ENCODE results near the gene KIF25.

Gene KIF25, protein sequence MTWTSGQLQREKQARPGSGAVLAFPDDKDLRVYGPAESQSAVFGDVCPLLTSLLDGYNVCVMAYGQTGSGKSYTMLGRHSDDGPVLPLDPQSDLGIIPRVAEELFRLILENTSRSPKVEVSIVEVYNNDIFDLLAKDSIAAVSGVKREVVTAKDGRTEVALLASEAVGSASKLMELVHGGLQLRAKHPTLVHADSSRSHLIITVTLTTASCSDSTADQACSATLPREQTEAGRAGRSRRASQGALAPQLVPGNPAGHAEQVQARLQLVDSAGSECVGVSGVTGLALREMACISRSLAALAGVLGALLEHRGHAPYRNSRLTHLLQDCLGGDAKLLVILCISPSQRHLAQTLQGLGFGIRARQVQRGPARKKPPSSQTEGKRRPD

DNA sequence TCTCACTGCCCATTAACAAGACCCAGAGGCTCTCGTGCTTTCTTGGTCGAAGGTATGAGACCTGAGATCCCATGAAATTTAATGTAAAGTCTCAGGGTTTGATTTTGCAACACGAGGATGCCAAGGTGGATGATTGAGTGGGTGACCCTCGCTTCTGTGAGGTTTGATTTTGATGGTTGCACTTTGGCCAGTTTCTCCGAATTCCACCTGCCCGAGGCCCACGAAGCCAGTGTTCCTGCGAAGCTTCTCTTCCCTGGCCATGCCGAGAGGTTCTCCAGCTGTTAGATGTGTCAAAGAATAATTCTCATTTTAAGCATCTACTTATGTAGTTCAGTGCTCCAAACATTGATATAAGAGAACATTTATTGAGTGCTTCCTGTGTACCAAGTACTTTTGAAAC lies at the start of gene KIF25:
Gene KIF25, plus strand, starts transcription at position 30 of the 400 bp plus-strand sequence. CDS start 31,915 bp downstream, outside the sequence.
- DNase-seq = peak in 1 of 10 donors; percentile 33
- intact Hi-C loops (cut with DNase I) = no loop called here

DNA sequence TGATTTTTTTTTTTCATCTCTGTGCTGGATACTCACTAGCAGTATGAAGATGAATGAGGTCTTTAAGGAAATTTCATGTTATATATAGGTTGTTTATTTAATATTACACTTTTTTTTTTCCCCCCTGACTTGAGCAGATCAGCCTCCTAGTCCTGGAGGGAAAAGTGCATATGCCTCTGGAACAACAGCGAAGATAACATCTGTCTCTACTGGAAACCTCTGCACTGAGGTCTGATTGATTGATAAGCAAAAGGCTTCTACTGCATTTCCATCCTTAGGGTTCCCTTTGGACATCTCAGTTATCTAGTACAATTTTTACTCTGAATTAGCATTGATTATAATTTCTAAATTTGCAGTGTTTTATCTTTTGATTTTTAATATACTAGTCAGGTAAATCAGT lies 49.8 kb upstream of the KIF25 start:
- intact Hi-C loops (cut with DNase I) = no loop called here
- no peak for DNase-seq

DNA sequence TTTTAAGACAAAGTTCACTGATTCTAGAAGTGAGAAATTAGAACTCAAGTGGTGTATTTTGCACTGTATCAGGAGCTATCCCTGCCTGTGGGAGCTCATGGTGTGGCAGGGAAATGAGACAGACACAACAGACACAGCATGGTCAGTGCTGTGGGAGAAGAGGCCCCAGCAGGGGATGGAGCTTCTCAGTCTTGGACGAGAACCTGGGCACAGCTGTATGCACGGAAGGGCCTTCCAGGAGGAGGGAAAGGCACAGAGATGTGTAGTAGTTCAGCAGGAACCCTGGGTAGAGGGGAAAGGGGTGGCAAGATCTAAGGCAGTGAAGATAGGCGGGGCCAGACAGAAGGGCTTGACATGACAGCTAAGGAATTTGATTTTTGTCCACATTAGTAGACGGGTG lies 48.8 kb upstream of the KIF25 start:
- intact Hi-C loops (cut with DNase I) = no loop called here
- no peak for DNase-seq

DNA sequence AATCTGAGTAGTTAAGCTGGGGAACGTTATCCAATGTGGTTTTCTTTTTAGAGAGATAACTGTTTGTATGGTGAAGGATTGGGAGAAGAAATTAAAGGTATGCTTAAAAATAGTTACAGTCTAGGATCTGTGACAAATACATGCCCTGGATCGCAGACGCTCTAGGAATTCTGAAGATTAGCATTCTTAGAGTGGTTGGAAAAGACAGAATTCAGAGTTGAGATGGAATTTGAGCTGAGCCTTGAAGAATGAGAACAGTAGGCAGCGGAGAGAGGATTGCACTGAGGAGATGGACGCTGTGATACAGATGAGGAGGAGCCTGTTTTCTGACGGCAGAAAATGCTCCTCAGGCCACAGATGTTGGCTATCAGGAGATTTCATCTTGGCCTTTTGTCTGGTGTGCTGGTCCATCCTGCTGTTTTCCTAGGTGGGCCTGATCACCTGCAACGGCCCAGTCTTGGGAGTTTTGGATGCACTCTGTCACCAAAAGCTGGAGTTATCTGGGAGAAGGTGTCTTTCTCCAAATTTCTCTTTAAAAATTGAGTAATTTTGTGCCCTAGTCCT lies 48.3 kb upstream of the KIF25 start:
- intact Hi-C loops (cut with DNase I) = no loop called here
- DNase-seq = no peak

DNA sequence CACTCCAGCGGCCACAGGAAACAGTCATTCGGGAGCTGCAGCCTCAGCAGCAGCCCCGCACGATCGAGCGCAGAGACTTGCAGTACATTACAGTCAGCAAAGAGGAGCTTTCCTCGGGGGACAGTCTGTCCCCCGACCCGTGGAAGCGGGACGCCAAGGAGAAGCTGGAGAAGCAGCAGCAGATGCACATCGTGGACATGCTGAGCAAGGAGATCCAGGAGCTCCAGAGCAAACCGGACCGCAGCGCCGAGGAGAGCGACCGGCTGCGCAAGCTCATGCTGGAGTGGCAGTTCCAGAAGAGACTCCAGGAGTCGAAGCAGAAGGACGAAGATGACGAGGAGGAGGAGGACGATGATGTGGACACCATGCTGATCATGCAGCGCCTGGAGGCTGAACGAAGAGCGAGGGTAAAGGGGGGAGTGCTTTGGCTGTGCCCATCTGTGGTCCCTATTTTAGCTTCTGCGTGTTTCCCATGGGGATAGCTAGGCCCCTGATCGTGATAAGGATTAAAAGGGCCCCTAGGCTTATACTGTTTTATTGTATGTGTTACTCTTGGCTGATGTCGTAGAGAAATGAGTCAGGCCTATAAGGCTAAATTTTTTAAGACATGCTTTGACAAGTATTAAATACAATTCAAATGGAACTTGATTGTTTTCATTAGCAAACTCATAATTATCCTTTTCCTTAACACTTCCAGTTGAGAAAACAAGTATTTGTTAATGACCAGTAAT lies 45.5 kb upstream of the KIF25 start:
- DNase-seq = no peak
- intact Hi-C loops (cut with DNase I) = no loop called here

DNA sequence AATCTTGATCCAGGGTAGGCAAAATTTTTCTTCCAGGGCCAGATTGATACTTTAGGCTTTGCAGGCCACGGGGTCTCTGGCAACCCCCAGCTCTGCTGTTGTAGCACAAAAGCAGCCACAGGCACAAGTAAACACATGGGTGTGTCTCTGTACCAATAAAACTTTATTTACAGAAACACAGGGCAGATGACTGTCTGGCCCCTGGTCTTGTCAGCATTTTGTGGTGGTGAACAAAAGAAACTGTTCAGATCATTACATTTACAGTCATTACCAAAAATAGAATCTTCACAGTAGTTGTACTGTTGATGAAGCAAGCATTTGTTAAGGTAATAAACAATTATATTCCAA lies 45.0 kb upstream of the KIF25 start:
- intact Hi-C loops (cut with DNase I) = no loop called here
- no peak for DNase-seq

DNA sequence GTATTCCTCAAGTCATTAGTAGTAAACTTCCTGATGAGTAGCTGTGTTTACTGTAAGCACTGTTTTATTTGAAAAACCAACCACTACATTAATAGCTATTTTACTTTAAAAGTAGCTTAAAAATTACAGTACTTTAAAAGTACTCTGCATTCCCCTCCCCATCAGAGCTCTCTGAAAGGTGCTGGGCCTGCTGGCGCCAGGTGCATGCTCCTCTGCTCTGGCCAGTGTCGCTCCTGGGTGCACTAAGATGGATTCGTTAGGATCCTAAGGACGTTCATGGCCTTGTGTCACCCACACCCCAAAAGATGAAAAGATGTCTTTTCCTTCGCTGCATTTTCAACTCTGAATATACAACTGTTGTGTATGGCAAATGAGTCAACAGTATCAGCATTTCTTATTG lies 43.9 kb upstream of the KIF25 start:
- intact Hi-C loops (cut with DNase I) = no loop called here
- no peak for DNase-seq

DNA sequence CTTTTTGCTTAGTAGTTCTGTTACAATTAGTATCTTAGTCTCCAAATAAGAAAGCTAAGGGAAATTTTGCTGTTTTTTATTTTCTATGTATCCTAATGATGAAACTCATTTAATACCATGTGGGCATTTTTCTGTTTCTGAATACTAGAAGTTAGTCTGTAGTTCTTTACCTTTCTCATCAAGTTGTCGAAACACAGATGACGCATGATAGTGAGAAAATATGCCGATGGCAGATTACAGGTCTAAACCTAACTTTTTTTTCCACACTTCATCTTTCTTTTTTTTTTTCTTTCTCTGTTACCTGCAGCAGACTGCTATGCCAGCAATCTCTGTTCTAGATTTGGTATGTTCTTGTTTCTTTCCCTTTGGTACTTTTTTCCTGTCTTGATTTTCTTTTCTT lies 43.3 kb upstream of the KIF25 start:
- no peak for DNase-seq
- intact Hi-C loops (cut with DNase I) = no loop called here

DNA sequence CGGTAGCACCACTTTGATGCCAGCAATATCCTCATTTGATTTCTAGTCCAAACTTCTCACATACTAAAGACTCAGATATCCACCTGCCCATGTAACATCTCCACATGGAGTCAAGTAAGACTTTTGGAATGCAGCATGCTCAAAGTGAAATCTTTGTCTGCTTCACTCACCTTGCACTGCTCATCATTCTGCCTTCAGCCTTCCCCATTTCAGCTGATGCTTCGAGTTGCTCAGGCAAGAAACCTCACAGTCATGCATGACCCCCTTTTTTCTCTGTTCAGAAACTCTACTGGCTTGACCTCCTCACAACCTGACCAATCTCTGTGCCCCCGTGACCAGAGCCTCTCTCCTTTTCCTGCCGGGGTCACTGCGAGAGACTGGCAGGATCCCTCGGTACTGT lies 41.0 kb upstream of the KIF25 start:
- intact Hi-C loops (cut with DNase I) = no loop called here

DNA sequence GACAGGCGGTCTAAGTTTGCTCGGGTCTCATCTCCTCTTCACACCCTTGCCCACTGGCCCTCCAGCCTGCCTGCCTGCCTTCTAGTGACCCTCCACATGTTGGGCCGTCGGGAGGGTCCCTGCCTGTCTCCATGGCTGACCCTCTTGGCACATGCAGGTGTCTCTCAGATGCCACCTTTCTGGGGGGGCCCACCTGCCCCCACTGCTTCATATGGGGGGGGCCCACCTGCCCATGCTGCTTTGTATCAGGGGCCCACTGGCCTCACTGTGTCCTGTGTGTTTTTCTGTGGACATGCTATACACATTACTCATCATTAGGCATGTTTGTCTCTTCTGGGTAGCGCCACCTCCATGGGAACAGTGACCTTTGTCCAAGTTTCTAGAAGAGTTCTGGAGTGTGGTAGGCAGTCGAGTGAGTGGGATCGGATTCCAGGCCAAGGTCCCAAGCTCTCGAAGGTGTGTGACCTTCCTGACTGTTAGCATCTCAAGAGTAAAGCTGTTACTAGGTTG lies 40.4 kb upstream of the KIF25 start:
- DNase-seq = no peak
- intact Hi-C loops (cut with DNase I) = no loop called here

More for the DNA sequence above, 41.0 kb upstream of the KIF25 start:
- DNase-seq = no peak

DNA sequence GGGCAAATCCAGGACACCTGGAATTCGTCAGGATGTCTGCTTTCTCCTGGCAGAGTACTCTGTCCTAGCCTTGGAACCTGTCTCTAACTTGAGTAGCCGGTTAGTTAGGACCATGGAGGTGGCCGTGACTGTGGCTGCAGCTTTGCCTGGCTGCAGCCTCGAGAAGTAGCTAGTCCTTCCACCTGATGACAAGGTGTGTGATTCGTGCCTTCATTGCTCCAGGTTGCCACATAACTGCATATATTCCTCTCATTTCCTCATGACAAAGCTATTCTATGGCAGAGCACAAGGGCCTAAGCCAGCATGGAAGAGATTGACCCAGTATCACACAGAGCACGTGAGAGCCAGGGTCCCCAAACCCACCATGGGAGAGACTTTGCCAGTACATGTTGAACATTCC lies 39.8 kb upstream of the KIF25 start:
- no peak for DNase-seq
- intact Hi-C loops (cut with DNase I) = no loop called here

DNA sequence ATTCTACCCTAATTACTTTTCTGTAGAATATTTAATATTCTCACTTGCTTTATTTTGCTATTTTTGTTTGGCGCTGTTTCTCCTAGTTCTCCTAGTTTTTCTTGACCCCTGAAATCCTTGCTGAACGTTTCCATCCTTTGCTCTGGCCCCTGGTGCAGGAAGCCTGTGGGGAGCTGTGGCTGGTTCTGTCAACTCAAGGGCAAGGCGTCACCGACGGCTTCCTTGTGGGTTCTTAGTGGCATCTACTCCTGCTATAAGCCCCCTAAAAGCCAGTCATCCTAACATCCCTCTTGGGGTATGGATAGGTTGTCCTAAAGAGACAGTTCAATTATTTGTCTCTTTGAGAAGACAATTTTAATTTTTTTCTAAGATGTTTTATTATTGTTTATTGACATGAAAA lies 36.9 kb upstream of the KIF25 start:
- intact Hi-C loops (cut with DNase I) = no loop called here

DNA sequence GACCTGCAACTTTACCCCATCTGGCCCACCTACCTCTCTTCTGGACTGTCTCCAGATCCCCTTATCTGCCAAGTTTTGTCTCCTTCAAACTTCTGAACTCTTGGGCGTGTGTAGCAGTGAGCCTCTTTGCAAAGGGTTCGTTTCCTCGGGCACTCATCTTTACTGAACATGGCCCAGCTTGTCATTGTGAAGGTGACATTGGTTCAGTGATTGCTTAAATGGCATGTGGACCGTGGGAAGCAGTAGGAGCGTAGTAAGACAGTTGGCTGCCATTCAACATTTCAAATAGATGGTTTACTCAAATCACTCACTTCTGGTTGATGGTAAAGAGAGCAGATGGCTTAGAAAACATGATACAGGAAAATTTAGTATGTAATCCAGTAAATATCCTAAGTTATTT lies 34.8 kb upstream of the KIF25 start:
- no peak for DNase-seq
- intact Hi-C loops (cut with DNase I) = no loop called here

More for the DNA sequence above, 36.9 kb upstream of the KIF25 start:
- DNase-seq = no peak

DNA sequence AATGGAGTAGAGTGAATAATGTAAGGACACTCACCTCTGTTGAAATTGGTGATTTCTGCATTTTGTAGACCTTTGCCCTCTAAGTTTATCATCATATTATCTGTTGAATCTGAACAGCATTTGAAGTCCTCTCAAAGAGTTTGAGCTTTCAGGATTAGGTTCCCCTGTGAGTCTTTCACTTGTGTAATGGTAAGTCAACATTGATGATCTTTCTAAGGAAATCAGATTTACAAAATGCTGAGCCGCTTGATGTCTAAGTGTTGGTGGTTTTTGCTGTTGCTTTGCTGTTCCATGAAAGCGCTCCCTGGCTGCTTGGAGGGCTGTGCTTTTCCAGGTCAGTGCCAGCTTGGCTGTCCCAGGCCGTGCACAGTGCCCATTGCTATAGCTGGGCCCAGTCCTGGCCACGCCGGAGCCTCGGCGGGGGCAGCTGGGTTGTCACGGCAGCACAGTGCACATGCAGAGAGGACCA lies 33.8 kb upstream of the KIF25 start:
- intact Hi-C loops (cut with DNase I) = no loop called here

DNA sequence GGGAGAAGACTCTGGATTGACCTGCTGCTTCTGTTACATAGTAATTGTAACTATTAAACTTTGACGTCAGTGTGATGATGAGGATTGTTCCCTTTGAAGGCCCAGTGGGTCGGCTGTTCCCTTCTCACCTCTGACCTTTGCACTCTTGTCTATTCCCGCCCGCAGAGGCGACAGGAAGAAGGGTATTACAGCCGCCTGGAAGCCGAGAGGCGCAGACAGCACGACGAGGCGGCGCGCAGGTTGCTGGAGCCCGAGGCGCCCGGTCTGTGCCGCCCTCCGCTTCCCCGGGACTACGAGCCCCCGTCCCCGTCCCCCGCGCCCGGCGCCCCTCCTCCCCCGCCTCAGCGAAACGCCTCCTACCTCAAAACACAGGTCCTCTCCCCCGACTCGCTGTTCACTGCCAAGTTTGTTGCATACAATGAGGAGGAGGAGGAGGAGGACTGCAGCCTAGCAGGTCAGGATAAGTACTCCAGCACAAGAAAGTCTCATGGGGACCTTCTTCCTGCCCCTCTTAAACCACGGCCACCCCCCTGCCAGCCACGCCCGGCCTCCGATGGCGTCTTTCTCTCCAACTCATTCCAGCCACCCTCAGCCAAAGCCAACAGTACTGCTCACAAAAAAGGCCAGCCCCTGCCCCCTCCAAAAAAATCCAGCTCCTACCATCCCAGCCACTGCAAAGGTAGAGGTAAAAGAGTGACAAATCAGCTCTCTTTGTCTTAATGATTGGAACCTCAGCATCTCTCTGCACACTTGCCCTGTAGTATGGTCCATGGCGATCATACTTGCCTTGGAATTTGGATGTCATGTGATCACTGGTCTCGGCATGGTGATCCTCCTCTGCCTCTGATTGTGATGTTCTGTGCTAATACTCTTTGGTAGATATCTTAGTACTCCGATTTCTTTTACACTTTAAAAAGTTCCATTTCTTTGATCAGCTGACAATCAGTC lies 31.6 kb upstream of the KIF25 start:
- no peak for DNase-seq
- intact Hi-C loops (cut with DNase I) = no loop called here

More for the DNA sequence above, 33.8 kb upstream of the KIF25 start:
- peak in 2 of 10 donors; percentile 31 to 76 for DNase-seq

DNA sequence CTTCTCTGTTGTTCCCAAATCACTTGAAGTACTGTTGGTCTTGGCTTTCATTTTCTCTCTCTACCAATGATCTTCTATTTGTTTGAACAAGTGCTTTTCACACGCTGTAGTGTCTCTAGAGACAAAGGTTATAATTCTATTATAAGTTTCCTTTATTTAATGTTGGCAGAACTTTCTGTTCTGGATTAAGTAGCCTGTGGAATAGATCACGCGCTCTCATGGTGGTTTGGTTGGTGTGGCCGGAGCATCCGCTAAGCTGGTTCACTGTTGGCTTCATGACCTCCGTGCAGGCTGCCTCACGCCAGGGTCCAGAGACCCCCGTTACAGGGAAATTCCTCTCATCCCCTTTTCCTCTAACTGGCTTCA lies 30.9 kb upstream of the KIF25 start:
- no peak for DNase-seq
- intact Hi-C loops (cut with DNase I) = no loop called here

DNA sequence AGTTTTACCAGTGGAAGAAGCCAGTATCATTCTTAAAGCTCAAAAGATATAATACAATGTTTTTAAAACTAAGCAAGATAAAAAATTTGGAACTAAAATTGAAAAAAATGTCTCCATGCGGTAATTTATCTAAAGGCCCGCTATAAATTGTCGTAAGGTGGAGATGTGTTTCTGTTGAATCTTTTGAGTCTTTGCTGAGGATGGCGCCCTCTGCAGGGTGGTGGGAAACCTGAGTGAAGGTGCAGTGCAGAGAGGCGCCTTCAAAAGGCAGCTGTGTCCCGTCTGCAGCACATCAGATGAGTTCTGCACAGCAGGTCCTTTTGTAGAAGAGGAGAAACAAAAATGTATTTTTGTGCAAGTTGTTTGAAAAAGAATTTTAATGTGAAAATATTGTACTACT lies 29.4 kb upstream of the KIF25 start:
- peak in 1 of 10 donors; percentile 32 for DNase-seq
- intact Hi-C loops (cut with DNase I) = no loop called here

DNA sequence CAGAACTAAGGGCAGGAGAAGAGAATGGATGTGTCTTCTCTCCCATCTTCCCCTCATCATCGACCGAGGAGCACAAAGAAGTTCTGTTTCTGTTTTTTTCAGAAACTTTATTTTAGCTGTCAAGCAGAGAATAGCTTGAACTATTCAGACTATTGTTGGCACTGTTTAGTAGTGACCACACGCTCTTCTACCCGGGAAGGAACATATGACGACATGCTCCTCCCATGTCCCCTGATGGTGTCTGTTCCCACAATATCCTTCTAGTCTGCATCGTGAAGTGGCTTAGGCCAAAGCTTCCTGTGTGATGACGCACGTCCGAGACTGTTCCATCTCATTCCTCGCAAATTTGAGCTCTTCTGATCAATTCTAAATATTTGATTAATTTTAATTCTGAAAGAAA lies 27.2 kb upstream of the KIF25 start:
- intact Hi-C loops (cut with DNase I) = no loop called here
- no peak for DNase-seq

DNA sequence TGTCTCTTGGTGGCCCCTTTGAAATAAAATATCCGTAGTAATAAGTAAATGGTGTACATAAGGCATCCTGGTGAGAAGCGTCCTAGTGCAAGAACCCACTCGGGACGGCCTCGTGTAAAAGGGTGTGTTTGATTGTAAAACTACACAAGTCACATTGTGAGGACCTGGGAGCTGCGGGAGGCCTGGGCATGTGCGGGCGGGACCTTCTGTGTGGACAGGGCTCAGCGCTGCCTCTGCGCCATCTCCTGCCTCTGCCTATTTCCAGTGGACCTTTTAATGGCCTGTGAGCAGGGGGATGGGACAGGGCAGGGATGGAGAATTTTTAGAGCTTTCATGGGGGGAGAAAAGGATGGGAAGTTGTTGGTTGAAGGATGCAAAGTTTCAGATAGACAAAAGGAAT lies 25.3 kb upstream of the KIF25 start:
- intact Hi-C loops (cut with DNase I) = no loop called here
- DNase-seq = no peak

DNA sequence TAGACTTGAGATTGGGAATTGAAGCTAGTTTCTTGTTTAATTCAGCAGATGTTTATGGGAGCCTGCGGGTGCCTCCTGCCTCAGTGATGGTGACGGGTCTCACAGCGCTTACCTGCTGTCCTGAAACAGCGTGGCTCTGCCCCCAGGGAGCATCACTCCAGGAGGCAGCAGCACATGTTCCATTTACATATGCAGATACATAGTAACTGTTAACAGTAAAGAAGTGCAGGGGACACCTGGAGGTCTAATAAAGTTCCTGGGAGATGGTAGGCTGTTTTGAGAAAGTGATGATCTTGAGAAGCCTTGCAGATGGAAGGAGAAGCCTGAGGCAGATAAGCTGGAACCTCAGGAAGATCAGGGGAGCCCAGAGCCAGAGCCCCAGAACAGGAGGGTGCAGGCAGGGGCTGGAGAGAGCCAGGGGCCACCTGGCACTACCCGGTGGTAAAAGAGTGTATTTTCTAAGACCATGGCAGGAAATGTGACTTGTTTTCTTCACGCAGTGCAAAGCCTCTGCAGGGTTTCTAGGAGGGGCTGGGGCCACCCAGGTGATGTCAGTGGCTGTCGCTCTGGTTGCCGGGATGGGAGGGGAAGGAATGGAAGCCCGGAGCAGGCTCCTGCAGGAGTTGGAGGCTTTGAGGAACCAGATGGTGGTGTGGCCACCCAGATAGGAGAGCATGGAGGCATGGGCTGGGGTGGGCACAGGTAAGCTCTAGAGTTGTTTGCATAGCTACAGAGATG lies 24.2 kb upstream of the KIF25 start:
- intact Hi-C loops (cut with DNase I) = no loop called here
- DNase-seq = no peak
